Measurements from ENCODE around the gene NECAB3.

DNA sequence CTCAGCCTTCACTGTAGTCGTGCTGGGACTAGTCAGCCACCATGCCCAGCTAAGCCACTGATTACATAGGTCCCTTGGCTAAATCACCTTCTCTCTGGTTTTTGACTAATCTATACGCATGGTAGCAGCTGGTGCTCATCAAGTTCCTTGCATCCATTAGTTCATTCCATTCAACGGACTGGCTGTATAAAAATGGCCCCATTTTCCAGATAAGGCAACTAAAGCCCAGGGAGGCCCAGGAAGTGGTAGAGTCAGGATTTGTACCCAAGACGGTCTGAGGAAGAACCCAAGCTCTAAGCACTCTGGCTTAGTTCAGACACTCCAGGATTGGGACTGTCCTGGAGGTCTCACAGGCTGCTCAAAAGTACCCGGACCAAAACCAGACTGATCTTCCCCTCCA, 7.1 kb upstream of the NECAB3 start:
- TF ChIP-seq, protein P1, sequence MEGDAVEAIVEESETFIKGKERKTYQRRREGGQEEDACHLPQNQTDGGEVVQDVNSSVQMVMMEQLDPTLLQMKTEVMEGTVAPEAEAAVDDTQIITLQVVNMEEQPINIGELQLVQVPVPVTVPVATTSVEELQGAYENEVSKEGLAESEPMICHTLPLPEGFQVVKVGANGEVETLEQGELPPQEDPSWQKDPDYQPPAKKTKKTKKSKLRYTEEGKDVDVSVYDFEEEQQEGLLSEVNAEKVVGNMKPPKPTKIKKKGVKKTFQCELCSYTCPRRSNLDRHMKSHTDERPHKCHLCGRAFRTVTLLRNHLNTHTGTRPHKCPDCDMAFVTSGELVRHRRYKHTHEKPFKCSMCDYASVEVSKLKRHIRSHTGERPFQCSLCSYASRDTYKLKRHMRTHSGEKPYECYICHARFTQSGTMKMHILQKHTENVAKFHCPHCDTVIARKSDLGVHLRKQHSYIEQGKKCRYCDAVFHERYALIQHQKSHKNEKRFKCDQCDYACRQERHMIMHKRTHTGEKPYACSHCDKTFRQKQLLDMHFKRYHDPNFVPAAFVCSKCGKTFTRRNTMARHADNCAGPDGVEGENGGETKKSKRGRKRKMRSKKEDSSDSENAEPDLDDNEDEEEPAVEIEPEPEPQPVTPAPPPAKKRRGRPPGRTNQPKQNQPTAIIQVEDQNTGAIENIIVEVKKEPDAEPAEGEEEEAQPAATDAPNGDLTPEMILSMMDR (IDR thresholded peaks at IDR 0.05; ENCODE audit: low read depth, low read length, missing input control): no peak
- TF ChIP-seq JUND (IDR thresholded peaks at IDR 0.05): no peak
- no peak for TF ChIP-seq YY1 (IDR thresholded peaks at IDR 0.05)
- TF ChIP-seq, protein P2, sequence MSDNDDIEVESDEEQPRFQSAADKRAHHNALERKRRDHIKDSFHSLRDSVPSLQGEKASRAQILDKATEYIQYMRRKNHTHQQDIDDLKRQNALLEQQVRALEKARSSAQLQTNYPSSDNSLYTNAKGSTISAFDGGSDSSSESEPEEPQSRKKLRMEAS (IDR thresholded peaks at IDR 0.05): no peak
